Liver (tissue), 9 donors: ENCODE data around the gene SH2D2A. TPM values are rescaled to one million over a fixed set of nuclear protein-coding genes. Genes with fewer than 3 reads are reported as not detected.

Experiments
- DNase-seq: peaks from one replicate; pipeline ENCODE4 v3.0.0-alpha.2; 2017; ENCODE audit warnings: low spot score
- H3K27ac ChIP-seq, 2 donors: one replicate each; pipeline ENCODE4 v1.7.0; 2013; ENCODE audit warnings: inconsistent platforms in 2 of 2, low read length in 2 of 2, control low read depth in 1 of 2, low read depth in 1 of 2, mild to moderate bottlenecking in 1 of 2
- H3K27me3 ChIP-seq, 4 donors: one replicate each; pipeline versions ENCODE4 v1.6.1 to v1.7.0; 2013; ENCODE audit warnings: low read length in 3 of 4, inconsistent platforms in 1 of 4, mild to moderate bottlenecking in 1 of 4, moderate library complexity in 1 of 4; ENCODE audit not compliant: control insufficient read depth in 4 of 4, insufficient read depth in 4 of 4
- H3K36me3 ChIP-seq, 4 donors: one replicate each; pipeline versions ENCODE4 v1.6.1 to v1.7.0; 2013; ENCODE audit warnings: low read length in 3 of 4, mild to moderate bottlenecking in 3 of 4, low read depth in 1 of 4, moderate library complexity in 1 of 4; ENCODE audit not compliant: control insufficient read depth in 4 of 4, insufficient read depth in 3 of 4
- H3K4me1 ChIP-seq, 4 donors: one replicate each; pipeline versions ENCODE4 v1.6.1 to v1.7.0; 2013; ENCODE audit warnings: low read length in 3 of 4, mild to moderate bottlenecking in 3 of 4, moderate library complexity in 1 of 4; ENCODE audit not compliant: control insufficient read depth in 4 of 4, insufficient read depth in 4 of 4
- H3K4me3 ChIP-seq, 3 donors: one replicate each; pipeline versions ENCODE4 v1.6.1 to v1.7.0; 2013; ENCODE audit warnings: low read length in 3 of 3, control low read depth in 1 of 3, low read depth in 1 of 3, mild to moderate bottlenecking in 1 of 3
- H3K9ac ChIP-seq, 2 donors: one replicate each; pipeline ENCODE4 v1.7.0; 2013; ENCODE audit warnings: low read length in 2 of 2, mild to moderate bottlenecking in 2 of 2, moderate library complexity in 2 of 2, control low read depth in 1 of 2, low read depth in 1 of 2
- H3K9me3 ChIP-seq, 4 donors: one replicate each; pipeline versions ENCODE4 v1.6.1 to v1.7.0; 2013; ENCODE audit warnings: low read length in 3 of 4; ENCODE audit not compliant: control insufficient read depth in 4 of 4
- ATF3 ChIP-seq: IDR thresholded peaks from 2 replicates; pipeline ENCODE4 v1.6.1; 2016; ENCODE audit warnings: antibody characterized with exemption
- CTCF ChIP-seq: fragments of 150-350 bp; IDR thresholded peaks from 2 replicates; pipeline ENCODE4 v1.5.1; 2017; ENCODE audit warnings: improper control_type of control experiment, low read depth, low read length; ENCODE audit not compliant: missing input control
- EGR1 ChIP-seq, 2 donors: IDR thresholded peaks; 2 replicates each; pipeline ENCODE4 v1.6.1; 2016 to 2018; ENCODE audit warnings: antibody characterized with exemption in 2 of 2, low read depth in 2 of 2
- FOXA1 ChIP-seq: IDR thresholded peaks from 2 replicates; pipeline ENCODE4 v1.6.1; 2016; ENCODE audit warnings: antibody characterized with exemption
- FOXA2 ChIP-seq: IDR thresholded peaks from 2 replicates; pipeline ENCODE4 v1.6.1; 2016; ENCODE audit warnings: antibody characterized with exemption
- GABPA ChIP-seq, 2 donors: IDR thresholded peaks in 1 of 2; conservative IDR thresholded peaks in 1 of 2; 2 replicates each; pipeline ENCODE4 v1.6.1; 2016; ENCODE audit warnings: antibody characterized with exemption in 2 of 2, mild to moderate bottlenecking in 1 of 2, moderate library complexity in 1 of 2
- HNF4A ChIP-seq, 2 donors: conservative IDR thresholded peaks; 2 replicates each; pipeline ENCODE4 v1.6.1; 2016; ENCODE audit warnings: antibody characterized with exemption in 2 of 2, mild to moderate bottlenecking in 2 of 2
- HNF4G ChIP-seq: IDR thresholded peaks from 2 replicates; pipeline ENCODE4 v1.6.1; 2016; ENCODE audit warnings: antibody characterized with exemption
- JUND ChIP-seq, 2 donors: IDR thresholded peaks; 2 replicates each; pipeline ENCODE4 v1.6.1; 2016; ENCODE audit warnings: antibody characterized with exemption in 2 of 2
- MAX ChIP-seq: IDR thresholded peaks from 2 replicates; pipeline ENCODE4 v1.6.1; 2016; ENCODE audit warnings: antibody characterized with exemption
- NR2F2 ChIP-seq: IDR thresholded peaks from 2 replicates; pipeline ENCODE4 v1.6.1; 2016; ENCODE audit warnings: antibody characterized with exemption
- RAD21 ChIP-seq, 2 donors: IDR thresholded peaks; 2 replicates each; pipeline ENCODE4 v1.6.1; 2016; ENCODE audit warnings: antibody characterized with exemption in 2 of 2, mild to moderate bottlenecking in 2 of 2
- REST ChIP-seq: IDR thresholded peaks from 2 replicates; pipeline ENCODE4 v1.6.1; 2016; ENCODE audit warnings: antibody characterized with exemption, mild to moderate bottlenecking
- RXRA ChIP-seq, 2 donors: IDR thresholded peaks; 2 replicates each; pipeline ENCODE4 v1.6.1; 2017 to 2018; ENCODE audit warnings: antibody characterized with exemption in 2 of 2, mild to moderate bottlenecking in 1 of 2
- SP1 ChIP-seq: IDR thresholded peaks from 2 replicates; pipeline ENCODE4 v1.6.1; 2018; ENCODE audit warnings: antibody characterized with exemption, mild to moderate bottlenecking
- TAF1 ChIP-seq: conservative IDR thresholded peaks from 2 replicates; pipeline ENCODE4 v1.6.1; 2016; ENCODE audit warnings: antibody characterized with exemption, mild to moderate bottlenecking
- YY1 ChIP-seq: IDR thresholded peaks from 2 replicates; pipeline ENCODE4 v1.6.1; 2016; ENCODE audit warnings: antibody characterized with exemption, mild to moderate bottlenecking
- ZBTB33 ChIP-seq: IDR thresholded peaks from 2 replicates; pipeline ENCODE4 v1.6.1; 2016; ENCODE audit warnings: antibody characterized with exemption
- WGBS: extraction: QIAGEN DNeasy Blood & Tissue Kit; methylation state at CpG from one replicate; pipeline ENCODE4 v1.1.7; 2013; 5-methylcytosine and 5-hydroxymethylcytosine counted together
- polyA plus RNA-seq, 2 donors: library from polyadenylated mRNA; stranded (reverse) in 1 of 2; unstranded in 1 of 2; fragments of 200-250 nt in 1 of 2; fragments of >200 nt in 1 of 2; fragmentation: Nextera tagmentation in 1 of 2; extraction: Ambion mirVana in 1 of 2; gene quantifications; one replicate each; pipeline versions ENCODE4 v1.2.1 to v1.2.3, GENCODE V29; 2013 to 2015
- total RNA-seq, 2 donors: library from RNA; depleted of rRNA; stranded (reverse); fragments of >200 nt; gene quantifications; one replicate each; pipeline ENCODE4 v1.2.3, GENCODE V29; 2014
- donor health status: healthy.
- donor health status: healthy.
- donor health status: healthy.
- donor health status: healthy.
- donor health status: healthy.

The SH2D2A gene
- total and polyA plus RNA-seq, 4 donors: 0.14 to 0.38 (median 0.24) TPM

- 91% methylated on average over 13 of the region's 13 CpGs for WGBS
- DNase-seq: no peak
Observed at GRCh38 chr1:156803086-156803851, 13.4 kb downstream of the SH2D2A start.

GRCh38 chr1:156802421-156802935 lies 14.2 kb downstream of the SH2D2A start:
- Histone ChIP-seq H3K27me3 (no peaks in the 10 kb centered on the region), H3K9me3 (no peaks in the 10 kb centered on the region), H3K4me3 (no peak overlapping the region), H3K36me3 (peaks cover 10 to 34% (median 30%) of the 10 kb centered on the region in 4 donors), H3K9ac (no peak overlapping the region), H3K4me1 (peaks cover 0 to 5% (median 0%) of the 10 kb centered on the region in 4 donors), H3K27ac (no peak overlapping the region)
- DNase-seq: no peak
- TF ChIP-seq GABPA (IDR thresholded peaks at IDR 0.05 in 1 of 2, conservative IDR thresholded peaks at IDR 0.05 in 1 of 2) (no peak), CTCF (no peak), HNF4A (conservative IDR thresholded peaks at IDR 0.05) (no peak), RXRA (IDR thresholded peaks at IDR 0.05) (no peak), ZBTB33 (no peak), YY1 (no peak), REST (no peak), JUND (IDR thresholded peaks at IDR 0.05) (no peak), MAX (no peak), FOXA2 (no peak), TAF1 (no peak), EGR1 (IDR thresholded peaks at IDR 0.05; ENCODE audit: low read depth in 2 of 2) (no peak), RAD21 (IDR thresholded peaks at IDR 0.05) (no peak), SP1 (no peak), FOXA1 (no peak)
- 95% methylated on average over 8 of the region's 8 CpGs for WGBS

More at GRCh38 chr1:156803086-156803851, 13.4 kb downstream of the SH2D2A start:
- H3K4me3 ChIP-seq: no peak overlapping the region
- peaks cover 6 to 26% (median 24%) of the 10 kb centered on the region in 4 donors for H3K36me3 ChIP-seq
- no peaks in the 10 kb centered on the region for H3K27me3 ChIP-seq
- no peak for TF ChIP-seq SP1
- TF ChIP-seq ATF3: no peak
- no peak for TF ChIP-seq NR2F2
- TF ChIP-seq YY1: no peak
- no peak for TF ChIP-seq HNF4G
- TF ChIP-seq FOXA2: no peak
- no peak for TF ChIP-seq TAF1
- TF ChIP-seq FOXA1: no peak
- no peak for TF ChIP-seq EGR1 (IDR thresholded peaks at IDR 0.05; ENCODE audit: low read depth in 2 of 2)
- TF ChIP-seq HNF4A (conservative IDR thresholded peaks at IDR 0.05): no peak
- no peak for TF ChIP-seq ZBTB33
- peaks cover 0 to 5% (median 0%) of the 10 kb centered on the region in 4 donors for H3K4me1 ChIP-seq
- no peaks in the 10 kb centered on the region for H3K9me3 ChIP-seq
- no peak overlapping the region for H3K9ac ChIP-seq
- H3K27ac ChIP-seq: no peak overlapping the region
